ENCODE measurements around the gene PTPN23. TPM values are rescaled to one million over a fixed set of nuclear protein-coding genes. Genes with fewer than 3 reads are reported as not detected.

The PTPN23 gene
- total RNA-seq, 1 donor: 30.0 TPM

GRCh38 chr3:47370887-47371697, 9.7 kb upstream of the PTPN23 start:
- Histone ChIP-seq H4K20me1 (ENCODE audit: insufficient read depth, low read length) (no peaks in the 10 kb centered on the region), H3K36me3 (ENCODE audit: insufficient read depth, low read length) (no peaks in the 10 kb centered on the region), H3K4me1 (ENCODE audit: insufficient read depth, low read length) (peaks cover 2% of the 10 kb centered on the region), H3K27me3 (ENCODE audit: insufficient read depth, low read length) (peaks cover 2% of the 10 kb centered on the region), H3K4me3 (ENCODE audit: insufficient read depth, low read length) (no peak overlapping the region), H3K79me2 (ENCODE audit: insufficient read depth, low read length) (no peaks in the 10 kb centered on the region), H3K4me2 (ENCODE audit: insufficient read depth, low read length) (no peak overlapping the region), H2AFZ (ENCODE audit: low read length) (no peak overlapping the region), H3K9me3 (ENCODE audit: low read depth, low read length) (no peaks in the 10 kb centered on the region), H3K27ac (ENCODE audit: low read depth, low read length) (no peak overlapping the region)
- TF ChIP-seq CTCF (IDR thresholded peaks at IDR 0.05; ENCODE audit: extremely low read depth, low read depth, low read length): peak; percentile 15
- peak; percentile 81 for DNase-seq (ENCODE audit: insufficient read length, low spot score, missing footprints)

- Histone ChIP-seq H3K4me2 (ENCODE audit: insufficient read depth, low read length) (no peak overlapping the region), H2AFZ (ENCODE audit: low read length) (no peak overlapping the region), H3K4me1 (ENCODE audit: insufficient read depth, low read length) (peaks cover 3% of the 10 kb centered on the region), H3K27me3 (ENCODE audit: insufficient read depth, low read length) (no peaks in the 10 kb centered on the region), H3K9me3 (ENCODE audit: low read depth, low read length) (no peaks in the 10 kb centered on the region), H4K20me1 (ENCODE audit: insufficient read depth, low read length) (peaks cover 4% of the 10 kb centered on the region), H3K27ac (ENCODE audit: low read depth, low read length) (no peak overlapping the region), H3K36me3 (ENCODE audit: insufficient read depth, low read length) (no peaks in the 10 kb centered on the region), H3K79me2 (ENCODE audit: insufficient read depth, low read length) (peaks cover 8% of the 10 kb centered on the region), H3K4me3 (ENCODE audit: insufficient read depth, low read length) (no peak overlapping the region)
- no peak for DNase-seq (ENCODE audit: insufficient read length, low spot score, missing footprints)
- no peak for TF ChIP-seq CTCF (IDR thresholded peaks at IDR 0.05; ENCODE audit: extremely low read depth, low read depth, low read length)
Measured at GRCh38 chr3:47374587-47374986, 6.2 kb upstream of the PTPN23 start.

- DNase-seq (ENCODE audit: insufficient read length, low spot score, missing footprints): no peak
- Histone ChIP-seq H4K20me1 (ENCODE audit: insufficient read depth, low read length) (peaks cover 4% of the 10 kb centered on the region), H3K4me3 (ENCODE audit: insufficient read depth, low read length) (no peak overlapping the region), H3K27me3 (ENCODE audit: insufficient read depth, low read length) (no peaks in the 10 kb centered on the region), H3K4me1 (ENCODE audit: insufficient read depth, low read length) (peaks cover 8% of the 10 kb centered on the region), H3K79me2 (ENCODE audit: insufficient read depth, low read length) (peaks cover 23% of the 10 kb centered on the region), H3K36me3 (ENCODE audit: insufficient read depth, low read length) (no peaks in the 10 kb centered on the region), H3K27ac (ENCODE audit: low read depth, low read length) (no peak overlapping the region), H3K9me3 (ENCODE audit: low read depth, low read length) (no peaks in the 10 kb centered on the region), H2AFZ (ENCODE audit: low read length) (no peak overlapping the region), H3K4me2 (ENCODE audit: insufficient read depth, low read length) (no peak overlapping the region)
- TF ChIP-seq CTCF (IDR thresholded peaks at IDR 0.05; ENCODE audit: extremely low read depth, low read depth, low read length): no peak
Measured at GRCh38 chr3:47376393-47376792, 4.4 kb upstream of the PTPN23 start.

- Histone ChIP-seq H3K79me2 (ENCODE audit: insufficient read depth, low read length) (peaks cover 31% of the 10 kb centered on the region), H3K27ac (ENCODE audit: low read depth, low read length) (no peak overlapping the region), H3K4me1 (ENCODE audit: insufficient read depth, low read length) (peaks cover 14% of the 10 kb centered on the region), H3K36me3 (ENCODE audit: insufficient read depth, low read length) (no peaks in the 10 kb centered on the region), H3K27me3 (ENCODE audit: insufficient read depth, low read length) (no peaks in the 10 kb centered on the region), H3K4me2 (ENCODE audit: insufficient read depth, low read length) (no peak overlapping the region), H3K4me3 (ENCODE audit: insufficient read depth, low read length) (no peak overlapping the region), H2AFZ (ENCODE audit: low read length) (no peak overlapping the region), H3K9me3 (ENCODE audit: low read depth, low read length) (no peaks in the 10 kb centered on the region), H4K20me1 (ENCODE audit: insufficient read depth, low read length) (peaks cover 12% of the 10 kb centered on the region)
- TF ChIP-seq CTCF (IDR thresholded peaks at IDR 0.05; ENCODE audit: extremely low read depth, low read depth, low read length): no peak
- DNase-seq (ENCODE audit: insufficient read length, low spot score, missing footprints): no peak
Measured at GRCh38 chr3:47377186-47377585, 3.6 kb upstream of the PTPN23 start.

Measured in osteoblast (primary cell).